Esophagus squamous epithelium (tissue), 4 donors: ENCODE measurements around the gene PCBD1.

Source experiments
- POLR2A ChIP-seq, 4 donors: fragments of 450-650 bp; IDR thresholded peaks; one replicate each; pipeline ENCODE4 v1.6.1; 2017; ENCODE audit warnings: antibody characterized with exemption in 4 of 4, mild to moderate bottlenecking in 4 of 4, moderate library complexity in 3 of 4
- TF ChIP-seq, protein P1 (sequence below), 6 experiments: fragments of 450-650 bp in 4 of 6; fragments of 200-600 bp in 2 of 6; sonication (generic) in 2 of 6; IDR thresholded peaks; one replicate each; pipeline ENCODE4 v1.5.1; 2016 to 2019; ENCODE audit warnings: antibody characterized with exemption in 6 of 6, mild to moderate bottlenecking in 4 of 6, moderate library complexity in 4 of 6

DNA sequence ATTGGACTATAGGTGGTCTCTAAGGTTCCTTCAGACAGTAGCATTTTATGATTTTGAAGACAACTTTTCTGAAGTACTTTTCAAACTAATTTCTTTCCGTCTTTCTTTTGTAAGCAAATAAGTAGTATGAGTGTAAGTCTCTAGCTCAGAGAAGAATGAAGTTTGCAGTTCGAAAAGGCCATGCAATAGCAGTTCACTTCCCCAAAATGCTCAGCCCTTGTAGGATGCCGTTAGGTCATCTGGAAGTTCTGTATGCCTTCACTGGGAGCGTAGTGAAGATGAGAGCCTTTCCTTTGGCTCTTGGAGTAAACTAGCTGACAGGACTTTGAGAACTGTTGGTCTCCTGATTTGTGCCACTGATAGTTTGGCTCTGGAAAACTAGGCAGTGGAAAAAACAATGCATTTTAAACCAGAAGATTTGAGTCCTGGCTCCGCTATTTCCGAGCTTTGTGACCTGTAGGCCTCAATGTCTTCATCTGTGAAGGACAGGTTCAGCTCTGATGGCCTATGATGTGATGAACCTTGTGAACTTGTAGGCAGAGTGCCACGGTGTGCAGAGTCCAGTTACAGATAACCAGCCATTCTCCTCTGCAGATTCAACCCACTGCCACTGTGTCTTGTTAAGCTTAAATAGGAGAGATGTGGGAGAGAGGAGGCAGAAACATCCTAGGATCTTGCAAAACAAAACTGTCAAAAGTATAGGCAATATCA, 53.8 kb downstream of the PCBD1 start:
- TF ChIP-seq, protein P1, sequence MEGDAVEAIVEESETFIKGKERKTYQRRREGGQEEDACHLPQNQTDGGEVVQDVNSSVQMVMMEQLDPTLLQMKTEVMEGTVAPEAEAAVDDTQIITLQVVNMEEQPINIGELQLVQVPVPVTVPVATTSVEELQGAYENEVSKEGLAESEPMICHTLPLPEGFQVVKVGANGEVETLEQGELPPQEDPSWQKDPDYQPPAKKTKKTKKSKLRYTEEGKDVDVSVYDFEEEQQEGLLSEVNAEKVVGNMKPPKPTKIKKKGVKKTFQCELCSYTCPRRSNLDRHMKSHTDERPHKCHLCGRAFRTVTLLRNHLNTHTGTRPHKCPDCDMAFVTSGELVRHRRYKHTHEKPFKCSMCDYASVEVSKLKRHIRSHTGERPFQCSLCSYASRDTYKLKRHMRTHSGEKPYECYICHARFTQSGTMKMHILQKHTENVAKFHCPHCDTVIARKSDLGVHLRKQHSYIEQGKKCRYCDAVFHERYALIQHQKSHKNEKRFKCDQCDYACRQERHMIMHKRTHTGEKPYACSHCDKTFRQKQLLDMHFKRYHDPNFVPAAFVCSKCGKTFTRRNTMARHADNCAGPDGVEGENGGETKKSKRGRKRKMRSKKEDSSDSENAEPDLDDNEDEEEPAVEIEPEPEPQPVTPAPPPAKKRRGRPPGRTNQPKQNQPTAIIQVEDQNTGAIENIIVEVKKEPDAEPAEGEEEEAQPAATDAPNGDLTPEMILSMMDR (IDR thresholded peaks at IDR 0.05) = no peak
- TF ChIP-seq POLR2A (IDR thresholded peaks at IDR 0.05) = no peak
